Astrocyte of the cerebellum (primary cell): ENCODE measurements around the gene ASTN2.
A peak's percentile ranks its signal among the peaks of the same experiment; 100 is the strongest.

Experiments used
- DNase-seq: peaks from one replicate; pipeline ENCODE4 v3.0.0-alpha.2; 2011; ENCODE audit warnings: low read depth
- H3K4me3 ChIP-seq: 2 replicates; pipeline ENCODE4 v1.5.1; 2011; ENCODE audit warnings: mild to moderate bottlenecking, low read depth, low read length, moderate library complexity
- in situ Hi-C: cut with HindIII; loops from 2 replicates; pipeline ENCODE4 v1.10.0; 2017; ENCODE audit warnings: low sequenced_read_pairs
- TF ChIP-seq, protein P1 (sequence below): IDR thresholded peaks from 2 replicates; pipeline ENCODE4 v1.5.1; 2012; ENCODE audit warnings: low read length, low read depth, moderate library complexity, mild to moderate bottlenecking; ENCODE audit errors: missing control alignments

Gene ASTN2

GRCh38 chr9:116576386-116576785 lies 838.5 kb downstream of the ASTN2 start:
- TF ChIP-seq, protein P1, sequence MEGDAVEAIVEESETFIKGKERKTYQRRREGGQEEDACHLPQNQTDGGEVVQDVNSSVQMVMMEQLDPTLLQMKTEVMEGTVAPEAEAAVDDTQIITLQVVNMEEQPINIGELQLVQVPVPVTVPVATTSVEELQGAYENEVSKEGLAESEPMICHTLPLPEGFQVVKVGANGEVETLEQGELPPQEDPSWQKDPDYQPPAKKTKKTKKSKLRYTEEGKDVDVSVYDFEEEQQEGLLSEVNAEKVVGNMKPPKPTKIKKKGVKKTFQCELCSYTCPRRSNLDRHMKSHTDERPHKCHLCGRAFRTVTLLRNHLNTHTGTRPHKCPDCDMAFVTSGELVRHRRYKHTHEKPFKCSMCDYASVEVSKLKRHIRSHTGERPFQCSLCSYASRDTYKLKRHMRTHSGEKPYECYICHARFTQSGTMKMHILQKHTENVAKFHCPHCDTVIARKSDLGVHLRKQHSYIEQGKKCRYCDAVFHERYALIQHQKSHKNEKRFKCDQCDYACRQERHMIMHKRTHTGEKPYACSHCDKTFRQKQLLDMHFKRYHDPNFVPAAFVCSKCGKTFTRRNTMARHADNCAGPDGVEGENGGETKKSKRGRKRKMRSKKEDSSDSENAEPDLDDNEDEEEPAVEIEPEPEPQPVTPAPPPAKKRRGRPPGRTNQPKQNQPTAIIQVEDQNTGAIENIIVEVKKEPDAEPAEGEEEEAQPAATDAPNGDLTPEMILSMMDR: no peak
- no peak for DNase-seq
- in situ Hi-C loops: no loop called here
- H3K4me3 ChIP-seq: no peak overlapping the region

DNA sequence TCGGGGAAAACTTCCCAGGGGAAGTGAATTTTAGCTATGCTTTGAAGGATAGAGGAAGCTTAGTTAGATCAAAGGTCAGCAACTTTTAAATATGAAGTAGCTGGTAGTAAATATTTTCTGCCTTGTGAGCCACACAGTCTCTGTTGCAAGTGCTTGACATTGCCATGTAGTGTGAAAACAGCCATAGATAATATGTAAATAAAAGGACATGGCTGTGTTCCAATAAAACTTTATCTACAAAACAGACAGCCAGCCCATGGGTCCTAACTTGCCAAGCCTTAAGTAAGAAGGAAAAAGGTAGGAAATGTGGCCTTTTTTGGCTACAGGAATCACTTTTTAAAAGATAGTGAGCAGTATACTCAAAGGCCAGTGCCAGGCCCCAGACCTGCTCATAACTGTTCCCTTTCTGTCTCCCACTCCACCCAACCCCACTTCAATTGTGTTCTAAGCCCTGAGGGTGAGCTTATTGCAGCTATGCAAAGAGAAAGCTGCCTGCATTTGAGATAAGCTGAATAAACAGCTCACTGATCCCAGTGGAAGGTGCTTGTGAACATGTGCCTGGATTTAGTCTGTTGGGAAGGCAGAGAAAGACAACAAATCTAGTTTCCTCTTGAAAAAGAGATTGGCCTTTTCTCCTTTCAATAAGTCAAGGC lies 840.7 kb downstream of the ASTN2 start:
- TF ChIP-seq, protein P1: no peak
- in situ Hi-C loops: no loop called here
- no peak for DNase-seq
- H3K4me3 ChIP-seq: no peak overlapping the region

DNA sequence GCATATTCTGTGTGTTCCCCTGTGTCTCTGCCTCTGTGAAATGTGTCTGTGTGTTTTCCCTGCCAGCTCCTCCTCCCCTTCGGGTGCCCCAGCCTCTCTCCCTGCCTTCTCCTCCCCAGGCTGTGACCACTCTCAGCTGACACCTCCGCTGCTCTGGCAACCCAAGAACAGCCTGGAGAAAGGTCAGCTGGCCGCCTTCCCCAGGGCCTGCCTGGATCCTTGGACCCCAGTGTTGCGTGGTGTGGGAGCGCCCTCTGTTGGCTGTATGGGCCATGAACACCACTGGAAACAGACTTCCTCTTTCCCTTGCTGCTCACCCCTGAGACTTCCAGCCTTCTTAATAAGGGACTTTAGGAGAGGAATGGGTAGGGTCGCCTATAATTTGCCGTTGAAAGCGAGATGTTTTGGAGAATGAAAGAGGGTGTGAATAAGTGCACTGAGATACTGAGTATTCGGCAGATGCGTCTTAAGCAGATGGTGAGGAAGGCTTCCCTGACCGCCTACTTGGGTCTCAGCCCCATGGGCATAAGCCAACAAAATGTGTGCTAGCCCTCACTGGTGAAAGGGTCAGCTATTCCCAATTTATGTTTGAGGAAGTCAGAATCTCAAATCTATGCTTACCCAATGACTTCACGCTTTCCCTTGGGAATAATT lies 842.6 kb downstream of the ASTN2 start:
- peak; percentile 49 for DNase-seq
- in situ Hi-C loops: no loop called here
- TF ChIP-seq, protein P1: peak; percentile 91
- no peak overlapping the region for H3K4me3 ChIP-seq

- DNase-seq: no peak
- H3K4me3 ChIP-seq: no peak overlapping the region
- TF ChIP-seq, protein P1: no peak
- in situ Hi-C loops: no loop called here
Observed at GRCh38 chr9:116569111-116569510, 845.7 kb downstream of the ASTN2 start.

DNA sequence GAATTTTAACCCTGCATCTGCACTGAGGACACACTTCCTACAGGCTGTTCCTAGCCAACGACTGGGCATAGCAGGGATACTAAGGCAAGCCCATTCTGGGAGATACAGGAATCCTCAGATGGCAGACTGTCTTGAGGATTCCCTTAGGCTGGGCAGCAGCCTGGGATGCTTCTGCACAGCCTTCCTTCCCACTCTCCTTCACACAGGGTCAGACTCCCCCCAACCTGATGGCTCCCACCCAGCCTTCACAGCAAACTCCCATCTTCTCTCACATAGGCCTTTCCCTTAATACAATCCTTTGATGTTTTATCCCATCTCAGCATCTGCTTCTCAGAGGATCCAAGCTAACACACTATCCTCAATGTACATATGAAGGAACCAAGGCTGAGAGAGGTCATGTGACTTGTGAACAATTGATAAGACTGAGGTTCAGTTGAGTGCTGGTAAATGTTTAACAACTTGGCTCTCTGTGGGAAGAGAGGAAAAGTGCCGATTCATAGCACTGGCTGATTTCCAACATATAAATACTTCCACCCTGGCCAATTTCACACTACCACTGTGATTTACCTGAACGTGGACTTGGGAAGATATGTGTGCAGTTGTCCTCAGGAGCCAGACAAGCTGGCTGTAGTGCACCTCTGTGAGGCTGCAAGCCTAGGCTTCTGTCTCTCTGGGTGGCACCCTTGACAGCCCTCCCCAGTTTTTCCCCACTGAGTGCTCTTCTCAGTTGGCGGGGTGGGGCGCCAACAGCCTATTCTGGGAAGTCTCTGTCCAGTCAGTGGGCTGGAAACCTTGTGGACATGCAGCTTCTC lies 848.0 kb downstream of the ASTN2 start:
- DNase-seq: no peak
- in situ Hi-C loops: no loop called here
- TF ChIP-seq, protein P1: no peak
- H3K4me3 ChIP-seq: no peak overlapping the region

DNA sequence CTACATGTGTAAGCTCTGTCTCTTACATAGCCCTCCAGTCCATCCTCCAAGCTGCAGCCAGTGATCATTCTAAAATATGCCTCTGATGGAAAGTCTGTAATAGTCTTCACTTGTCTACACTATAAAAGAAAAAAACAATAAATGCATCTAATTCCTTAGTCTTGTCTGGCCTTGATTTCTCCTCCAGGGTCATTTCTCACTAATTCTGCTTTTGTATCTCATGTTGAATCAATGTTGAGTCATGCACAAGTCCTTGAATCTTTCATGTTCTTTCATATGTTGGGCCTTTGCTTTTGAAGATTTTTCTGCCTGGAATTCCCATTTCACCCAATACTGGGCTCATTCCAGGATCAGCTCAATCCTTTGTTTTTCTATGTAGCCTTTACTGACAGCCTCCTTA lies 848.9 kb downstream of the ASTN2 start:
- no peak overlapping the region for H3K4me3 ChIP-seq
- in situ Hi-C loops: no loop called here
- TF ChIP-seq, protein P1: no peak
- DNase-seq: no peak
